GM19467 (cell line): ENCODE measurements around the gene DMAC1.

ENCODE experiments used
- ATAC-seq: cut with Tn5 transposase; IDR thresholded peaks from one replicate; pipeline ENCODE4 v1.9.1; 2021; ENCODE audit warnings: mild to moderate bottlenecking, moderate library complexity; ENCODE audit not compliant: unreplicated experiment

DMAC1 gene

GRCh38 chr9:7783635-7784063, 15.9 kb downstream of the DMAC1 start:
- ATAC-seq, result no peak

- no peak for ATAC-seq
These were observed 17.0 kb downstream of the DMAC1 start for GRCh38 chr9:7782400-7783120.

- ATAC-seq, result no peak
These were observed 19.2 kb downstream of the DMAC1 start for GRCh38 chr9:7780261-7780988.

- ATAC-seq, result no peak
These were observed 20.6 kb downstream of the DMAC1 start for GRCh38 chr9:7778851-7779600.

- ATAC-seq, result no peak
These were observed 21.8 kb downstream of the DMAC1 start for GRCh38 chr9:7777771-7778170.

GRCh38 chr9:7770111-7770510, 29.5 kb downstream of the DMAC1 start:
- ATAC-seq, result no peak

- ATAC-seq, result no peak
These were observed 37.0 kb downstream of the DMAC1 start for GRCh38 chr9:7762600-7762999.

- ATAC-seq, result no peak
These were observed 39.6 kb downstream of the DMAC1 start for GRCh38 chr9:7760014-7760415.

- ATAC-seq, result peak; percentile 93
These were observed 43.5 kb downstream of the DMAC1 start for GRCh38 chr9:7756088-7756487.

GRCh38 chr9:7752481-7752880, 47.1 kb downstream of the DMAC1 start:
- no peak for ATAC-seq
